H1 (cell line): ENCODE data around the gene PLOD1. TPM values are rescaled to one million over a fixed set of nuclear protein-coding genes. Genes with fewer than 3 reads are reported as not detected.

ENCODE experiments used
- CTCF ChIA-PET: fragments of 300-600 bp; sonication (Branson Sonifier 250); formaldehyde crosslinking; loops from one replicate; lab custom pipeline; 2021; ENCODE audit not compliant: partially characterized antibody; lab: Charles Lee
- POLR2A ChIA-PET: fragments of 300-600 bp; sonication (Branson Sonifier 250); formaldehyde crosslinking; loops from one replicate; lab custom pipeline; 2021; ENCODE audit warnings: inconsistent platforms; ENCODE audit not compliant: partially characterized antibody; lab: Charles Lee
- DNase-seq, 2 experiments: peaks; one replicate each; pipeline versions ENCODE4 v3.0.0 to v3.0.0-alpha.2; 2010 to 2022; ENCODE audit warnings: low spot score in 2 of 2, low read depth in 1 of 2, mixed read lengths in 1 of 2
- FAIRE-seq: peaks from 2 replicates; lab custom pipeline; 2011; peaks lifted over from hg19 to GRCh38; lab: Jason Lieb, UNC
- H2AFZ ChIP-seq: 2 replicates; pipeline ENCODE4 v1.8.1; 2012; ENCODE audit warnings: low read length, inconsistent platforms
- H2AK5ac ChIP-seq: 2 replicates; pipeline ENCODE4 v1.6.1; 2013; ENCODE audit warnings: low read depth, low read length
- H2BK120ac ChIP-seq: replicated peaks from 2 replicates; pipeline ENCODE3; 2013; ENCODE audit warnings: low read depth, low read length, inconsistent platforms
- H2BK12ac ChIP-seq: 2 replicates; pipeline ENCODE4 v1.6.1; 2013; ENCODE audit warnings: low read depth, low read length
- H2BK15ac ChIP-seq: 2 replicates; pipeline ENCODE4 v1.6.1; 2013; ENCODE audit warnings: low read length
- H2BK20ac ChIP-seq: 2 replicates; pipeline ENCODE4 v1.6.1; 2013; ENCODE audit warnings: low read length
- H2BK5ac ChIP-seq: 2 replicates; pipeline ENCODE4 v1.6.1; 2013; ENCODE audit warnings: low read depth, low read length
- H3K14ac ChIP-seq: 2 replicates; pipeline ENCODE4 v1.6.1; 2013; ENCODE audit warnings: inconsistent platforms; ENCODE audit not compliant: insufficient read length
- H3K18ac ChIP-seq: 2 replicates; pipeline ENCODE4 v1.6.1; 2013; ENCODE audit warnings: low read length; ENCODE audit errors: extremely low read depth
- H3K23ac ChIP-seq: 2 replicates; pipeline ENCODE4 v1.6.1; 2013; ENCODE audit warnings: inconsistent platforms; ENCODE audit not compliant: insufficient read length
- H3K23me2 ChIP-seq: 2 replicates; pipeline ENCODE4 v1.6.1; 2013; ENCODE audit warnings: low read depth, low read length
- H3K27ac ChIP-seq: 2 replicates; pipeline ENCODE4 v1.6.1; 2011; ENCODE audit warnings: low read depth, low read length, inconsistent platforms
- H3K27me3 ChIP-seq, 4 experiments: replicated peaks in 1 of 4; 1 replicate in 1 of 4; 2 replicates in 3 of 4; pipeline versions ENCODE4 v1.6.1 to v1.8.1; 2011 to 2013; ENCODE audit warnings: low read length in 3 of 4, mild to moderate bottlenecking in 3 of 4, inconsistent platforms in 2 of 4, mixed read lengths in 2 of 4, moderate library complexity in 1 of 4; ENCODE audit not compliant: control insufficient read depth in 3 of 4, insufficient read depth in 3 of 4; ENCODE audit errors: extremely low read depth in 1 of 4
- H3K36me3 ChIP-seq, 4 experiments: 2 replicates each; pipeline versions ENCODE4 v1.6.1 to v1.8.1; 2011 to 2013; ENCODE audit warnings: mild to moderate bottlenecking in 4 of 4, low read length in 3 of 4, moderate library complexity in 2 of 4, control low read depth in 1 of 4, inconsistent platforms in 1 of 4; ENCODE audit not compliant: insufficient read depth in 4 of 4, control insufficient read depth in 2 of 4
- H3K4ac ChIP-seq: replicated peaks from 2 replicates; pipeline ENCODE3; 2013; ENCODE audit warnings: low read length, low read depth, mixed read lengths, inconsistent platforms; ENCODE audit not compliant: insufficient read length
- H3K4me1 ChIP-seq, 4 experiments: replicated peaks in 1 of 4; 1 replicate in 1 of 4; 2 replicates in 3 of 4; pipeline versions ENCODE4 v1.6.1 to v1.8.1; 2011 to 2013; ENCODE audit warnings: low read length in 3 of 4, inconsistent platforms in 2 of 4, mixed read lengths in 1 of 4; ENCODE audit not compliant: insufficient read depth in 4 of 4, control insufficient read depth in 3 of 4
- H3K4me2 ChIP-seq, 2 experiments: 2 replicates each; pipeline versions ENCODE4 v1.6.1 to v1.8.1; 2011 to 2013; ENCODE audit warnings: low read depth in 2 of 2, low read length in 2 of 2, control low read depth in 1 of 2, inconsistent platforms in 1 of 2, mild to moderate bottlenecking in 1 of 2; ENCODE audit not compliant: insufficient read depth in 1 of 2
- H3K4me3 ChIP-seq, 4 experiments: fragments of 200-600, 300-600 bp in 1 of 4; sonication (generic), shearing (Covaris generic), sonication (Bioruptor Twin) in 1 of 4; 2 replicates each; pipeline versions ENCODE4 v1.5.1 to v1.8.1; 2011 to 2016; ENCODE audit warnings: low read length in 4 of 4, low read depth in 3 of 4, control low read depth in 2 of 4, inconsistent platforms in 2 of 4, mild to moderate bottlenecking in 2 of 4, mixed read lengths in 1 of 4, moderate library complexity in 1 of 4; ENCODE audit not compliant: insufficient read depth in 2 of 4; ENCODE audit errors: extremely low read depth in 1 of 4
- H3K56ac ChIP-seq: replicated peaks from 2 replicates; pipeline ENCODE3; 2013; ENCODE audit warnings: low read depth, mild to moderate bottlenecking, mixed read lengths, low read length, inconsistent platforms; ENCODE audit not compliant: insufficient read length
- H3K79me1 ChIP-seq: 2 replicates; pipeline ENCODE4 v1.6.1; 2013; ENCODE audit warnings: low read depth, low read length, control low read depth
- H3K79me2 ChIP-seq, 2 experiments: 2 replicates each; pipeline versions ENCODE4 v1.6.1 to v1.8.1; 2012 to 2013; ENCODE audit warnings: low read length in 2 of 2, mild to moderate bottlenecking in 2 of 2, inconsistent platforms in 1 of 2; ENCODE audit not compliant: insufficient read depth in 2 of 2, control insufficient read depth in 1 of 2
- H3K9ac ChIP-seq, 4 experiments: replicated peaks in 1 of 4; 1 replicate in 1 of 4; 2 replicates in 3 of 4; pipeline versions ENCODE4 v1.6.1 to v1.8.1; 2011 to 2013; ENCODE audit warnings: low read depth in 3 of 4, low read length in 3 of 4, control low read depth in 2 of 4, mild to moderate bottlenecking in 2 of 4, moderate library complexity in 2 of 4, inconsistent platforms in 1 of 4; ENCODE audit errors: extremely low read depth in 1 of 4
- H3K9me3 ChIP-seq, 2 experiments: 2 replicates each; pipeline versions ENCODE4 v1.6.1 to v1.8.1; 2012 to 2013; ENCODE audit warnings: mild to moderate bottlenecking in 2 of 2, moderate library complexity in 2 of 2, control low read depth in 1 of 2, inconsistent platforms in 1 of 2, low read depth in 1 of 2, low read length in 1 of 2, mixed read lengths in 1 of 2; ENCODE audit not compliant: insufficient read depth in 2 of 2
- H4K20me1 ChIP-seq, 2 experiments: replicated peaks in 1 of 2; 2 replicates each; pipeline versions ENCODE3 to v1.8.1; 2011 to 2013; ENCODE audit warnings: inconsistent platforms in 2 of 2, low read length in 2 of 2, mild to moderate bottlenecking in 1 of 2; ENCODE audit not compliant: insufficient read depth in 2 of 2, control insufficient read depth in 1 of 2
- H4K5ac ChIP-seq: 2 replicates; pipeline ENCODE4 v1.6.1; 2013; ENCODE audit warnings: low read length, low read depth, mixed read lengths, inconsistent platforms; ENCODE audit not compliant: insufficient read length
- H4K8ac ChIP-seq: 2 replicates; pipeline ENCODE4 v1.8.0; 2013; ENCODE audit warnings: mild to moderate bottlenecking, moderate library complexity, low read length, inconsistent platforms; ENCODE audit not compliant: insufficient read depth; ENCODE audit errors: extremely low read depth
- H4K91ac ChIP-seq: replicated peaks from 2 replicates; pipeline ENCODE3; 2013; ENCODE audit warnings: low read length, mixed read lengths, inconsistent platforms; ENCODE audit not compliant: insufficient read length
- BRCA1 ChIP-seq: IDR thresholded peaks from 2 replicates; pipeline ENCODE4 v1.6.1; 2012; ENCODE audit warnings: low read depth, low read length, improper control_type of control experiment
- KDM1A ChIP-seq: fragments of 200-600, 300-600 bp; sonication (generic); IDR thresholded peaks from 2 replicates; pipeline ENCODE4 v1.7.1; 2016; ENCODE audit warnings: mild to moderate bottlenecking, low read length, borderline replicate concordance
- WGBS, 2 experiments: shearing (Covaris generic) in 1 of 2; methylation state at CpG; one replicate each; pipeline versions ENCODE4 v1.1.6 to v1.1.7; 2013 to 2015; ENCODE audit warnings: low lambda C conversion rate in 2 of 2, mixed read lengths in 2 of 2, inconsistent platforms in 1 of 2, low coverage in 1 of 2, missing lambda C conversion rate in 1 of 2; ENCODE audit not compliant: insufficient replicate concordance in 2 of 2, insufficient coverage in 1 of 2, insufficient read length in 1 of 2; ENCODE audit errors: extremely low coverage in 1 of 2, missing lambda C conversion rate in 1 of 2; 5-methylcytosine and 5-hydroxymethylcytosine counted together
- polyA plus RNA-seq, 7 experiments: library from polyadenylated mRNA; depleted of rRNA in 3 of 7; stranded (reverse) in 5 of 7; unstranded in 2 of 7; fragments of >200 nt in 5 of 7; fragments of 200-250 nt in 2 of 7; gene quantifications; 1 replicate in 5 of 7; 2 replicates in 1 of 7; 4 replicates in 1 of 7; pipeline versions ENCODE4 v1.2.1 to v1.2.3, GENCODE V29; 2011 to 2013; ENCODE audit warnings: missing spikeins in 2 of 7, mixed read lengths in 2 of 7
- total RNA-seq: library from RNA; stranded (reverse); fragmentation: NEBNext Ultra II Directional; extraction: Animal tissue kit (Norgen Biotek cat#: 25700); gene quantifications from 2 replicates; pipeline ENCODE4 v1.2.1, GENCODE V29; 2021

The PLOD1 gene
- total and polyA plus RNA-seq, 2 of the 8 experiments (the other 6 are each of a cell fraction or from before 2014, with no cell fraction given), result 44.9 to 51.8 TPM

DNA sequence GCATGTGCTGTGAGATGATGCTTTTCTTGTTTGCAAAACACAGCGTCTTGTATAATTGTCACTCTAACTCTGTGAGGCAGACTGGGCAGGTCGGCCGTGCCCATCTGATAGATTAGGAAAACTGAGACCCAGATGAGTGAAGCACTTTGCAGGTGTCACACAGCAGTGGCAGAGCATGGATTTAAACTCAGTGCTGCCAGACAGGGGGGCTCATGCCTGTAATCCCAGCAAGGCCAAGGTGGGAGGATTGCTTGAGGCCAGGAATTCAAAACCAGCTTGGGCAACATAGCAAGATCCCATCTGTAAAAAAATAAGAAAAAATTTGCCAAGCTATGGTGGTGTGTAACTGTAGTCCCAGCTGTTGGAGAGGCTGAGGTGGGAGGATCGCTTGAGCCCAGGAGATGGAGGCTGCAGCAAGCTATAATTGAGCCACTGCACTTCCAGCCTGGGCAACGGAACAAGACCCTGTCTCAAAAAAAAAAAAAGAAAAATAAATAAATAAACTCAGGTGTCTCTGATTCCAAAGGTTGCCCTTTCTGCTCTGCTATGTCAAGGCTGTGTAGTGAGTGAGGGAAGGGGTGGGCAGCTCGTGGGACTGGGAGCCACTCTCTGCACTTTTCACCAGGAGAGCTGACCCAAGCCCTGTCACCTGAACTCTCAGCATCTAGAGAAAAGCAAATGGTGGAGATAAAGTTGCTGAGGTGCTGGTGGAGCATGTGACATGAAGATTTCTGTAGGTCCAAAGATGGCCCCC lies 42.9 kb upstream of the PLOD1 start:
- no peak overlapping the region for H4K91ac ChIP-seq
- no peak overlapping the region for H3K14ac ChIP-seq
- no peak overlapping the region for H2BK12ac ChIP-seq
- H2BK120ac ChIP-seq, result no peak overlapping the region
- H3K4me2 ChIP-seq, result no peak overlapping the region
- no peak overlapping the region for H3K4me3 ChIP-seq
- peaks cover 5% of the 10 kb centered on the region; the same call in 1 of the 2 replicates for H3K23me2 ChIP-seq
- DNase-seq (no peak), FAIRE-seq (no peak)
- H3K9me3 ChIP-seq, result no peaks in the 10 kb centered on the region
- H3K56ac ChIP-seq, result no peak overlapping the region
- no peak overlapping the region for H3K18ac ChIP-seq
- H3K9ac ChIP-seq, result no peak overlapping the region
- no peak overlapping the region for H3K23ac ChIP-seq
- WGBS, 2 experiments, result 80% methylated on average over 6 of the region's 6 CpGs; no CpG with 5 or more reads in 1 of the 2 experiments
- H3K79me1 ChIP-seq, result no peaks in the 10 kb centered on the region; the same call in 1 of the 2 replicates
- H3K27me3 ChIP-seq, result no peaks in the 10 kb centered on the region
- CTCF ChIA-PET, result interaction anchor here (0.6 to 4.9 kb wide), 22 partner anchors 10 to 658 kb away, joined by 3 to 67 read pairs (median 6); no protein-coding TSS in a partner anchor
- no peak overlapping the region; the same call in 1 of the 2 replicates for H4K8ac ChIP-seq
- no peak overlapping the region for H2BK5ac ChIP-seq
- no peak overlapping the region for H2BK15ac ChIP-seq
- POLR2A ChIA-PET, result interaction anchor here (1.3 to 3.6 kb wide), 3 partner anchors 17 to 34 kb away, joined by 3 to 40 read pairs (median 6); no protein-coding TSS in a partner anchor
- H3K4me1 ChIP-seq, result peaks cover 0 to 3% (median 0%) of the 10 kb centered on the region in 4 experiments; a peak in 2 of 7 replicates
- TF ChIP-seq BRCA1 (no peak), KDM1A (peak; percentile 75; the same call in 1 of the 2 replicates)
- no peak overlapping the region for H3K27ac ChIP-seq
- H3K4ac ChIP-seq, result no peak overlapping the region
- H4K5ac ChIP-seq, result no peak overlapping the region
- no peak overlapping the region for H2AK5ac ChIP-seq
- no peak overlapping the region for H2AFZ ChIP-seq
- H4K20me1 ChIP-seq, result no peaks in the 10 kb centered on the region
- no peaks in the 10 kb centered on the region for H3K79me2 ChIP-seq
- no peak overlapping the region for H2BK20ac ChIP-seq
- no peaks in the 10 kb centered on the region for H3K36me3 ChIP-seq
